Measurements from ENCODE around the gene TNFAIP8L3.
"Not testable (repeated sequence)": the region's sequence is repeated elsewhere in the genome, so short reads cannot be mapped to it uniquely, and the experiment has no call there.

TNFAIP8L3 gene

DNA sequence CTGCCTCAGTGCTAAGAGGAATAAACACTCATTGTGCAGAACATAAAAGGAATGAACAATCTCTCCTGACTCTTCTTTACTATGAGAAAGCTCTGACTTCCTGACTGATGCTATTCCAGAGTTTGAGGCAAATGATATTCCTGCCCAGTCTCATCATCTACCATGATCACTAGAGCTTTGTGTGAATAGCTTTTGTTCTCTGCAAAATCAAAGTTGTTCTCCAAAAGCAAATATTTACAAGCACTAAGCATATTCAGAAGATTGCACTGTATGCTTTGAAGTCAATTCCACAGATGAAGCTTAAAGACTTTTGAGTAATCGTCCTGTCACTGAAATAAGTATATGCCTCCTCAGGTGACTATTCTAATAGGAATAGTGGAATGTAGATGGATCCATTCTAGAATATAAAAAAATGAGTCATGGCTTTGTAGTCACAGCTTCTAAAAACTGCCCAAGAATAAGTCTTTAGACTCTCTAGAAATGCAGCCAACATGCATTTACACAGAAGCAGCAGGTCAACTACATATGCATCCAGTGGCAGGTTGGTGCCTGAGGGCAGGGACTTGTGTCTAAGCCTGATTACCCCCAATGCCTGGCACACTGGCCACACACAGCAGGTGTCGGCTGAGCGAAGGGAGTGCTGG lies 34.6 kb downstream of the TNFAIP8L3 start:
- DNase-seq (ENCODE audit: low read depth) = no peak

- DNase-seq (ENCODE audit: low read depth) = no peak
Observed at GRCh38 chr15:51054535-51054934, 40.2 kb downstream of the TNFAIP8L3 start.

- no peak for DNase-seq (ENCODE audit: low read depth)
Observed at GRCh38 chr15:51053571-51053970, 41.1 kb downstream of the TNFAIP8L3 start.

- no peak for DNase-seq (ENCODE audit: low read depth)
Observed at GRCh38 chr15:51051776-51052175, 42.9 kb downstream of the TNFAIP8L3 start.

DNA sequence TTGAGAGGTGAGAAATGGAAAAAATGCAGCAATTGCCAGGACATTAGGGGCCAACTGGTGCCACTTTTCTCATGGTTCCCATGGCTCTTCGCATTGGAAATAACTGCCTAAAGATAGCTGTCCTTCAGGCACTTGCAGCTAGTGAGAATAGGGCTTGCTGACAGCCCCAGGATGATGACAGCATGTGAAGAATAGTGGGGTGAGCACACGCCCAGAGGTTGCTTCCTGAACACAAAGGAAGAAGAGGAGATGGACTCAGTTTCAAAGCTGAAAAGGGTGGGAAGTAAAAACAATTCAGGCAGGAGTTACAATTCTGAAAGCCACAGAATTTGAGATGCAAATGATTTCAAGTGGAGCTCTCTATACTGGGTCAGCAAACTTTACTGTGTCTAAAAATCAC lies 45.6 kb downstream of the TNFAIP8L3 start:
- no peak for DNase-seq (ENCODE audit: low read depth)

GRCh38 chr15:51048308-51048707 lies 46.4 kb downstream of the TNFAIP8L3 start:
- no peak for DNase-seq (ENCODE audit: low read depth)

GRCh38 chr15:51046799-51047449 lies 47.8 kb downstream of the TNFAIP8L3 start:
- DNase-seq (ENCODE audit: low read depth) = no peak

DNA sequence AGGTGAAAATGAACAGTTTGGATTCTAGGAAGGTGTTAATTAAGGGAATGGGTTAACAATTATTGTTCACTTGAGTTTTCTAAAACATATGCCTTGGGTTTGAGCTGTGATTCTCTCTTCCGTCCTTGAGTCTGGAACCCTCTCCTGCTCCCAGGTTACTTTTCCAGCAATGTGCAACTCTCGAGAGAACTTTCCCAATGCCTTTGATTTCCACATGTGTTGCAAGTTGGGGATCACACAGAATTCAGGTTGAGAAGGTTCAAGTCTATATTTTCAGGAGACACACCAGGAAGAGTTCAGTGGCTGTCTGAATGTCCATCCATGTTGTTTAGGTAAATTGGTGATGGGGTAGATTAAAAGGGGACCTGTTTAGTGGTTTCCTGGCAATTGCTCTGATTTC lies 48.7 kb downstream of the TNFAIP8L3 start:
- DNase-seq (ENCODE audit: low read depth) = no peak

- no peak for DNase-seq (ENCODE audit: low read depth)
Observed at GRCh38 chr15:51044037-51044727, 50.5 kb downstream of the TNFAIP8L3 start.

GRCh38 chr15:51038974-51039319 lies 55.8 kb downstream of the TNFAIP8L3 start:
- no peak for DNase-seq (ENCODE audit: low read depth)

DNA sequence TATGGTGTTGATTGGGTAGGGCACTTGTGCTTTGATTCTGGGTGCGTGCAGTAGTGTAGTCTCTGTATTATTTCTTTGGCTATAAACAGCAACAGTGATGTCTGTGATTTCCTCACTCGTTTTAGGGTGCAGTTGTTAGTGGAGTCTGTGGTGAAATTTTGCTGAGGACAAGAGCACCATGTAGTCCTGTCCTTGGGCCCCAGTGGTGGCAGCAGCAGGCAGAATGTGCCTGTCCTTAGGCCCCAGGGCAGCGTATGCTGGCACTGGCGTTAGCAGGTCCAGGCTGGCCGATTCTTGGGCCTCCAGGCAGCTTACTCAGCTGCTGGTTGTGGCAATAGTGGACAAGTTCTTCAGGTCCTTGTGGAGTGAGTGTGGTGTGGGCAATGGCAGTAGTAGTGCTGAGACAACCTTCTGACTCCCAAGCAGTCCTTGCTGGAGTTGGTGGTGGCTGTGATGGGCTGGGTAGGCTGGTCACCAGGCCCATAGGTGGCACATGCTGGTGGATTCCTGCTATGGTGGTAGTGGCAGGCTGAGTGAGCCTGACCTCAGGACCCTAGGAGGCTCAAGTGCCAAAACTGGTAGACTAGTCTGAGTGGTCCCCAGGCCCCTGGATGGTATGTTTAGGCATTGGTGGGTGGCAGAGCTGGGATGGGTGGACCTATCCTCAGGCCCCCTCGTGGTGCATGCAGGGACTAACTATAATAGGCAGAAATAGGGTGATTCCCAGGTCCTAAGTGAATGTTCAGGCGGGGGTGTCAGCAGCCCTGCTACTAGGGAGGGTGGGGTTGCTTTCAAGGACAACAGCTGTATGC lies 56.3 kb downstream of the TNFAIP8L3 start:
- DNase-seq (ENCODE audit: low read depth) = no peak

DNA sequence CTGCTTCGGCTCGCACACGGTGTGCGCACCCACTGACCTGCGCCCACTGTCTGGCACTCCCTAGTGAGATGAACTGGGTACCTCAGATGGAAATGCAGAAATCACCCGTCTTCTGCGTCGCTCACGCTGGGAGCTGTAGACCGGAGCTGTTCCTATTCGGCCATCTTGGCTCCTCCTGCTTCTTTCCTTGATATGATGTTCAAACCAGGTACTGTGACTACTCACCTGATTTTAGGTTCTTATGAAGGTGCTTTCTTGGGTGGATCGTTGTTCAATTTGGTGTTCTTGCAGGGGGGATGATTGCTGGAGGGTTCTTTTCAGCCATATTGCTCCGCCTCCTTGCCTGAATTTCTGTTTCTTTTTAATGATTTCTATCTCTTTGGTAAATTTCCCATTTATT lies 57.2 kb downstream of the TNFAIP8L3 start:
- DNase-seq (ENCODE audit: low read depth) = not testable (repeated sequence)

DNA sequence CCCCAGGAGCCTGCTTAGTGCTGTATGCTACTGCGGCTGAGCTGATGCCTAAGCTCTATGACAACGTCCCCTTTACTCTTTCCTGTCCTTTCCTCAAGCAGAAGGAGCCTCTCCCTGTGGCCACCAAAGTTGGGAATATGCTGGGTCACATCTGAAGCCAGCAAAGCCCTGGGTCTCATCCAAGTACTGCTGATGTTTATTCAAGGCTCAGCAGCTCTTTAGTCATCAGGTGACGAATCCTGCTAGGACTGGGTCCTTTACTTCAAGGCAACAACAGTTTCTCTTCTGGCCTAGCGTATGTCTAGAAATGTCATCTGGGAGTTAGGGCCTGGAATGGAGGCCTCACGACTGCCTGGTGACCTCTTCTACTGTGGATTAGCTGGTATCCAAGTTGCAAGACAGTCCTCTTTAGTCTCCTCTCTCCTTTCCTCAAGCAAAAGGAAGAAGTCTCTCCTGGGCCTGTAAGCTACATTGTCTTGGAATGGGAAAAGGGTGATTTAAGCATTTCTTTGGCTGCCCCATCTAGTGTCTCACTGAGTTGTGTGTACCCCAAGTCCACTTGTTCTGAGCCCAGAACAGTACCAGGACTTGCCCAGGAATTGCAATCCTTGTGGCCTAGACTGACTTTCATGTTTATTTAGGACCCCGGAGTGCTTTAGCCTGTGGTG lies 63.9 kb downstream of the TNFAIP8L3 start:
- no peak for DNase-seq (ENCODE audit: low read depth)

DNA sequence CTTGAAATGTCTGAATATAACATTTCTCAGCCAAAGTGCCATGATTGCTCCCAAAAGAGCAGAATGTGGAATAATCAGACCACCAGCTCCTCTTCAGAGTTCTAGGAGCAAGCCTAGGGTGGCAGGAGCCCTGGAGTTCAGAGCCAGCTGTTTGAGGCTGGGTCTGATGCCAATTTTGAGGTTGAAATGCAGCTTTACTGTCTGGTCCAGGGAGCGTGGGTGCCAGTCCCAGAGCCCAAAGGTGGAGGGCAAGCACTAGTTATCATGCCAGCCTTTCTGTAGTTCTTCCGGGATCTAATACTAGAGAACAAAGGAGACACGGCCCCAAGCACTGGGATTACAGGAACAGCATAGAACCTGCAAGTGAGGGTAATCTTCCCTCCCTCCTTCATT lies 69.3 kb downstream of the TNFAIP8L3 start:
- no peak for DNase-seq (ENCODE audit: low read depth)

- no peak for DNase-seq (ENCODE audit: low read depth)
Observed at GRCh38 chr15:51024735-51025453, 69.8 kb downstream of the TNFAIP8L3 start.

- DNase-seq (ENCODE audit: low read depth) = no peak
Observed at GRCh38 chr15:51023499-51023898, 71.2 kb downstream of the TNFAIP8L3 start.

DNA sequence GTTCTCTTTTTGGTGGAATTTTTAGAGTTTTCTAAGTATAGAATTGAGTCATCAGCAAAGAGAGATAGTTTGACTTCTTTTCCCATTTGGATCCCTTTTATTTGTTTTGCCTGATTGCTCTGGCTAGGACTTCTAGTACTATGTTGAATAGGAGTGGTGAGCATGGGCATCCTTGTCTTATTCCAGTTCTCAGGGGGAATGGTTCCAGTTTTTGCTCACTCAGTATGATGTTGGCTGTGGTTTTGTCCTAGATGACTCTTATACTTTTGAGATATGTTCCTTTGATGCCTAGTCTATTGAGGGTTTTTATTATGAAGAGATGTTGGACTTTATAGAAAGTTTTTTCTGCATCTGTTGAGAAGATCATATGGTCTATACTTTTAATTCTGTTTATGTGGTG lies 72.5 kb downstream of the TNFAIP8L3 start:
- no peak for DNase-seq (ENCODE audit: low read depth)

DNA sequence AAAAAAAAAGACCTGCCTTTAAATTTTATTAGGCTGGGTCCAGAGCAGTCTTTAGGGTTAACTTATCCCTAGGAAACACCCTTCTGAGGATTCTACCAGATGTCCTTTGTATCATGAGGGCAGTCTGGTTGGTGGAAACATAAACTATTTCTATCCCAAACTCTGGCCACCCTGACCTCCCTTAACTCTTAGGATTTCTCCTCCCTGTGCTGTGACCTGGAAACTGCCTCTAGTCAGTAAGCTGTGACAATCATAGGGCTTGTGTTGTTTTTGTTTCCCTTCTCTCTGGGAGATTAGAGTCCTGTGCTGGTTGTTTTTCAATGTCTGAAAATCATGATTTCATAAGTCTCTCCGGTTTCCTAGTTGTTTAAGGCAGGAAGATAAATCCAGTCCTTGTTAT lies 78.1 kb downstream of the TNFAIP8L3 start:
- DNase-seq (ENCODE audit: low read depth) = no peak

DNA sequence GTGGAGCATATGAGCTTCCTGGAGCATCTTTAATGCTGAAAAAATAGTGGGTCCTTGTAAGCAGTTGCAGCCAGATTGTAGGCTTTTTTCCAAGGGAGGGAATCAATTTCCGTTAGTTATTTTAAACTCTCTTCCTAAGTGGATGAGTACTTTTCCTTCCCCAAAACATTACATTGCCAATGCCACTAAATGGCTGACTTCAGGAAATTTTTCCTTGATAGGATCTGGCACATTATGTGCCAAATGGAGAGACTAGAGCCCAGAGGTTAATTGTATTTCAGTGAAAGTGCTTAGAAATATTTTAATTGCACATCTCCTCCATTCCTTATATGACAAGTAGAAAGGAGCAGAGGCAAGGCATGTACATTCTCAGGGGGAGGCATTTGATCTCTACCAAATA lies 83.5 kb downstream of the TNFAIP8L3 start:
- no peak for DNase-seq (ENCODE audit: low read depth)

- DNase-seq (ENCODE audit: low read depth) = no peak
Observed at GRCh38 chr15:51007131-51007666, 87.5 kb downstream of the TNFAIP8L3 start.

Data from activated T-helper 1 cell treated with Interleukin-2 at 50 U/mL for 16 hours (primary cell).